Activated T-cell treated with anti-CD3 and anti-CD28 coated beads, Interleukin-2, amount 50 U/mL, for 1 hour (primary cell): ENCODE results near the gene PHACTR3.

Source experiments
- DNase-seq: peaks from one replicate; pipeline ENCODE4 v3.0.0-alpha.2; 2020

PHACTR3 gene

GRCh38 chr20:59806578-59806975 is 202.2 kb downstream of the PHACTR3 start:
- no peak for DNase-seq

GRCh38 chr20:59807909-59808728 is 203.8 kb downstream of the PHACTR3 start:
- no peak for DNase-seq

- DNase-seq = no peak
These were observed 204.5 kb downstream of the PHACTR3 start for GRCh38 chr20:59808729-59809381.

GRCh38 chr20:59809630-59810448 is 205.5 kb downstream of the PHACTR3 start:
- no peak for DNase-seq

GRCh38 chr20:59810449-59811187 is 206.3 kb downstream of the PHACTR3 start:
- DNase-seq = no peak

GRCh38 chr20:59811681-59812171 is 207.4 kb downstream of the PHACTR3 start:
- DNase-seq = no peak

- no peak for DNase-seq
These were observed 208.2 kb downstream of the PHACTR3 start for GRCh38 chr20:59812286-59813125.

- no peak for DNase-seq
These were observed 209.0 kb downstream of the PHACTR3 start for GRCh38 chr20:59813126-59813947.

GRCh38 chr20:59813948-59814839 is 209.9 kb downstream of the PHACTR3 start:
- DNase-seq = no peak

- no peak for DNase-seq
These were observed 210.6 kb downstream of the PHACTR3 start for GRCh38 chr20:59814840-59815340.

- no peak for DNase-seq
These were observed 211.9 kb downstream of the PHACTR3 start for GRCh38 chr20:59816146-59816738.

GRCh38 chr20:59817406-59817805 is 213.1 kb downstream of the PHACTR3 start:
- no peak for DNase-seq

- no peak for DNase-seq
These were observed 213.7 kb downstream of the PHACTR3 start for GRCh38 chr20:59817846-59818615.

- no peak for DNase-seq
These were observed 214.6 kb downstream of the PHACTR3 start for GRCh38 chr20:59818911-59819310.

- no peak for DNase-seq
These were observed 215.3 kb downstream of the PHACTR3 start for GRCh38 chr20:59819496-59820203.

GRCh38 chr20:59820204-59821041 is 216.1 kb downstream of the PHACTR3 start:
- no peak for DNase-seq

GRCh38 chr20:59821201-59821600 is 216.9 kb downstream of the PHACTR3 start:
- no peak for DNase-seq
